IMR-90 (cell line): ENCODE results near the gene LEKR1. TPM values are rescaled to one million over a fixed set of nuclear protein-coding genes. Genes with fewer than 3 reads are reported as not detected.

Experiments
- ATAC-seq: fragments of 200-7000 bp; cut with Tn5 transposase; 2 replicates; pipeline ENCODE4 v1.9.1; 2020; ENCODE audit warnings: low read depth, mild to moderate bottlenecking, moderate library complexity
- BruUV-seq: library from RNA; stranded (reverse); fragments of 400-500 nt; replicated peaks from 2 replicates; lab custom pipeline; 2021; lab: Mats Ljungman, UMichigan
- CTCF ChIA-PET: fragments of 300-600 bp; formaldehyde crosslinking; extraction: SDS; loops from one replicate; lab custom pipeline; 2021; ENCODE audit warnings: antibody characterized with exemption; lab: Yijun Ruan, JAX
- POLR2A ChIA-PET: fragments of 300-600 bp; sonication (Branson Sonifier 250); formaldehyde crosslinking; loops from one replicate; lab custom pipeline; 2022; ENCODE audit warnings: antibody characterized with exemption; ENCODE audit not compliant: unreplicated experiment; lab: Charles Lee
- DNase-seq: peaks from one replicate; pipeline ENCODE4 v3.0.0; 2013
- H2AFZ ChIP-seq: replicated peaks from 2 replicates; pipeline ENCODE3; 2013; ENCODE audit warnings: low read length, mild to moderate bottlenecking; ENCODE audit not compliant: poor library complexity
- H2AK5ac ChIP-seq: 2 replicates; pipeline ENCODE4 v1.6.1; 2013; ENCODE audit warnings: low read depth, low read length, inconsistent platforms
- H2AK9ac ChIP-seq: replicated peaks from 2 replicates; pipeline ENCODE3; 2013; ENCODE audit warnings: mild to moderate bottlenecking, low read depth, low read length, moderate library complexity; ENCODE audit not compliant: poor library complexity
- H2BK120ac ChIP-seq: 2 replicates; pipeline ENCODE4 v1.6.1; 2013; ENCODE audit warnings: low read depth, low read length, inconsistent platforms
- H2BK15ac ChIP-seq: 3 replicates; pipeline ENCODE4 v1.6.1; 2013; ENCODE audit warnings: low read depth, low read length, inconsistent platforms
- H2BK20ac ChIP-seq: 2 replicates; pipeline ENCODE4 v1.6.1; 2013; ENCODE audit warnings: low read depth, mild to moderate bottlenecking, inconsistent platforms, low read length, moderate library complexity
- H2BK5ac ChIP-seq: 2 replicates; pipeline ENCODE4 v1.6.1; 2013; ENCODE audit warnings: mild to moderate bottlenecking, low read depth, low read length, inconsistent platforms; ENCODE audit not compliant: poor library complexity, severe bottlenecking
- H3K14ac ChIP-seq: replicated peaks from 2 replicates; pipeline ENCODE4 v1.6.1; 2013; ENCODE audit warnings: low read depth, low read length, inconsistent platforms
- H3K18ac ChIP-seq: 2 replicates; pipeline ENCODE4 v1.6.1; 2013; ENCODE audit warnings: low read depth, low read length, control low read depth
- H3K23ac ChIP-seq: 2 replicates; pipeline ENCODE4 v1.6.1; 2013; ENCODE audit warnings: low read depth, low read length, inconsistent platforms
- H3K27ac ChIP-seq: 2 replicates; pipeline ENCODE4 v1.5.1; 2013; ENCODE audit warnings: mild to moderate bottlenecking, control low read depth, low read length; ENCODE audit not compliant: insufficient read depth
- H3K27me3 ChIP-seq: 2 replicates; pipeline ENCODE4 v1.6.1; 2013; ENCODE audit warnings: low read length; ENCODE audit not compliant: control insufficient read depth, insufficient read depth
- H3K36me3 ChIP-seq: 2 replicates; pipeline ENCODE4 v1.6.1; 2013; ENCODE audit warnings: low read length, mixed read lengths; ENCODE audit not compliant: control insufficient read depth, insufficient read depth
- H3K4ac ChIP-seq: 2 replicates; pipeline ENCODE4 v1.6.1; 2013; ENCODE audit warnings: low read depth, low read length, inconsistent platforms
- H3K4me1 ChIP-seq: 2 replicates; pipeline ENCODE4 v1.6.1; 2013; ENCODE audit warnings: low read length, mixed read lengths; ENCODE audit not compliant: control insufficient read depth, insufficient read depth
- H3K4me2 ChIP-seq: 2 replicates; pipeline ENCODE4 v1.6.1; 2013; ENCODE audit warnings: low read depth, mild to moderate bottlenecking, control low read depth, low read length, moderate library complexity
- H3K4me3 ChIP-seq: 2 replicates; pipeline ENCODE4 v1.5.1; 2013; ENCODE audit warnings: low read depth, mild to moderate bottlenecking, control low read depth, low read length, moderate library complexity; ENCODE audit not compliant: insufficient read depth
- H3K56ac ChIP-seq: 2 replicates; pipeline ENCODE4 v1.6.1; 2013; ENCODE audit warnings: low read length, inconsistent platforms; ENCODE audit not compliant: insufficient read depth; ENCODE audit errors: extremely low read depth
- H3K79me1 ChIP-seq, 2 experiments: 2 replicates each; pipeline ENCODE4 v1.6.1; 2013; ENCODE audit warnings: low read length in 2 of 2, inconsistent platforms in 1 of 2, low read depth in 1 of 2
- H3K9ac ChIP-seq: 2 replicates; pipeline ENCODE4 v1.6.1; 2013; ENCODE audit warnings: low read depth, low read length, control low read depth
- H3K9me1 ChIP-seq: 2 replicates; pipeline ENCODE4 v1.6.1; 2013; ENCODE audit warnings: low read length, inconsistent platforms; ENCODE audit not compliant: insufficient read depth
- H3K9me3 ChIP-seq: 2 replicates; pipeline ENCODE4 v1.6.1; 2013; ENCODE audit warnings: low read length; ENCODE audit not compliant: control insufficient read depth, insufficient read depth
- H4K20me1 ChIP-seq: 2 replicates; pipeline ENCODE4 v1.6.1; 2013; ENCODE audit warnings: low read length, inconsistent platforms; ENCODE audit not compliant: insufficient read depth
- H4K5ac ChIP-seq: 2 replicates; pipeline ENCODE4 v1.6.1; 2013; ENCODE audit warnings: mild to moderate bottlenecking, low read depth, low read length, control low read depth
- H4K8ac ChIP-seq, 2 experiments: 2 replicates each; pipeline ENCODE4 v1.6.1; 2013; ENCODE audit warnings: low read depth in 2 of 2, low read length in 2 of 2, control low read depth in 1 of 2, inconsistent platforms in 1 of 2
- H4K91ac ChIP-seq: 2 replicates; pipeline ENCODE4 v1.6.1; 2013; ENCODE audit warnings: low read depth, low read length, inconsistent platforms; ENCODE audit not compliant: insufficient read depth
- CHD1 ChIP-seq: IDR thresholded peaks from 2 replicates; pipeline ENCODE4 v1.6.1; 2012; ENCODE audit warnings: low read depth, low read length, improper control_type of control experiment
- CTCF ChIP-seq: conservative IDR thresholded peaks from 2 replicates; pipeline ENCODE4 v1.5.1; 2012; ENCODE audit warnings: mild to moderate bottlenecking, low read depth, low read length, improper control_type of control experiment
- POLR2A ChIP-seq: IDR thresholded peaks from 2 replicates; pipeline ENCODE4 v1.6.1; 2012; ENCODE audit warnings: mild to moderate bottlenecking, low read depth, low read length
- dilution Hi-C: fragments of 300-500 bp; cut with HindIII; formaldehyde crosslinking; loops from one replicate; pipeline ENCODE4 v1.14.3; 2018; ENCODE audit warnings: low sequenced_read_pairs; ENCODE audit not compliant: unreplicated experiment
- in situ Hi-C: fragments of 300-500 bp; cut with MboI; formaldehyde crosslinking; loops from 3 replicates; pipeline ENCODE4 v1.14.3; 2019; ENCODE audit warnings: low sequenced_read_pairs, inconsistent platforms, mixed read lengths
- intact Hi-C: fragments of 100-400 bp; cut with micrococcal nuclease; formaldehyde crosslinking; loops from 2 replicates; pipeline ENCODE4 v1.10.0; 2022
- polyA plus RNA-seq, 3 experiments: library from polyadenylated mRNA; depleted of rRNA; stranded (reverse); fragments of >200 nt; gene quantifications; 2 replicates each; pipeline ENCODE4 v1.2.3, GENCODE V29; 2012; ENCODE audit warnings: low replicate concordance in 1 of 3
- total RNA-seq: library from RNA; depleted of rRNA; stranded (reverse); fragments of >200 nt; gene quantifications from 2 replicates; pipeline ENCODE4 v1.2.3, GENCODE V29; 2012

Gene LEKR1
- total and polyA plus RNA-seq, 2 of the 4 experiments (the other 2 are of a cell fraction), result 0.19 to 0.36 TPM

DNA sequence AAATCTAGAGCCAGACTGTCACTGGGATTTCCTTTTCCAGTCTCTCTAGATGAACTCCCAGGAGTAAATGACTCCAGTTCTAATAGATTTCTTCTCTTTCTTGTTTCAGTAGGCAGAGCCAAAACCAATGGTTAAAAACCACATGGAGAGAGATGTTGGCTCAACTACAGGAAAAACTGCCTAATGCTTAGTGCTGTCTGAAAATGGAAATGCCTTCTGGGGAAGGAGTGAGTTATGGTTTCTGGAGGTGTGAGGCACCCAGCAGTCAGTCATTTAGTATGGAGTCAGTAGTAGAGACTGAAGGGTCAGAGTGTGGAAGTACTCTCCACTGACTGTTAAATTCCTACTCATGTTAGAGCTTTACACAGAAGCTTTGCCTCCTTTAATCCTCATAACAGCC is 197.1 kb downstream of the LEKR1 start:
- no peak overlapping the region for H2BK120ac ChIP-seq
- H3K9me1 ChIP-seq, result no peaks in the 10 kb centered on the region
- H3K36me3 ChIP-seq, result no peaks in the 10 kb centered on the region
- no peaks in the 10 kb centered on the region for H3K9me3 ChIP-seq
- H2BK15ac ChIP-seq, result no peak overlapping the region
- no peak overlapping the region for H3K9ac ChIP-seq
- H3K14ac ChIP-seq, result no peak overlapping the region
- H3K4me2 ChIP-seq, result no peak overlapping the region
- H2BK20ac ChIP-seq, result no peak overlapping the region
- H3K4me3 ChIP-seq, result no peak overlapping the region
- H4K20me1 ChIP-seq, result no peaks in the 10 kb centered on the region
- no peak for DNase-seq
- H4K8ac ChIP-seq, result no peak overlapping the region
- no TSS peak for BruUV-seq
- no peak for ATAC-seq
- no peak overlapping the region for H3K56ac ChIP-seq
- CTCF ChIA-PET, result no interaction called here
- intact Hi-C loops (no loop called here), in situ Hi-C loops (no loop called here), dilution Hi-C loops (no loop called here)
- no peaks in the 10 kb centered on the region for H3K4me1 ChIP-seq
- H3K27me3 ChIP-seq, result no peaks in the 10 kb centered on the region; the same call in 1 of the 2 replicates
- no peak for TF ChIP-seq CHD1
- TF ChIP-seq POLR2A, result no peak
- TF ChIP-seq CTCF, result no peak
- no peak overlapping the region for H3K27ac ChIP-seq
- no peak overlapping the region for H3K4ac ChIP-seq
- H4K5ac ChIP-seq, result no peak overlapping the region
- no peak overlapping the region for H2BK5ac ChIP-seq
- H2AK5ac ChIP-seq, result no peak overlapping the region
- H3K18ac ChIP-seq, result no peak overlapping the region
- H2AFZ ChIP-seq, result no peak overlapping the region
- no peak overlapping the region for H3K23ac ChIP-seq
- H4K91ac ChIP-seq, result no peak overlapping the region
- no peak overlapping the region for H2AK9ac ChIP-seq
- POLR2A ChIA-PET, result no interaction called here
- H3K79me1 ChIP-seq, result no peaks in the 10 kb centered on the region
